ENCODE results near the gene BCL3.
"Not testable (repeated sequence)": the region's sequence is repeated elsewhere in the genome, so short reads cannot be mapped to it uniquely, and the experiment has no call there.

Gene BCL3

GRCh38 chr19:44748426-44749254 is at the start of gene BCL3:
BCL3 (plus strand) TSS chr19:44748708; CDS start chr19:44748791, 83 bp downstream.
- DNase-seq: no peak

GRCh38 chr19:44700547-44700946 is 48.0 kb upstream of the BCL3 start:
- no peak for DNase-seq

GRCh38 chr19:44701228-44701627 is 47.3 kb upstream of the BCL3 start:
- no peak for DNase-seq

- DNase-seq: no peak
These were observed 45.8 kb upstream of the BCL3 start for GRCh38 chr19:44702551-44703176.

GRCh38 chr19:44703336-44704078 is 45.0 kb upstream of the BCL3 start:
- no peak for DNase-seq

- no peak for DNase-seq
These were observed 43.5 kb upstream of the BCL3 start for GRCh38 chr19:44704982-44705381.

- DNase-seq: no peak
These were observed 43.0 kb upstream of the BCL3 start for GRCh38 chr19:44705502-44706010.

- no peak for DNase-seq
These were observed 41.8 kb upstream of the BCL3 start for GRCh38 chr19:44706506-44707236.

GRCh38 chr19:44707794-44708193 is 40.7 kb upstream of the BCL3 start:
- no peak for DNase-seq

- no peak for DNase-seq
These were observed 39.6 kb upstream of the BCL3 start for GRCh38 chr19:44708940-44709339.

- DNase-seq: not testable (repeated sequence)
These were observed 38.9 kb upstream of the BCL3 start for GRCh38 chr19:44709434-44710266.

- no peak for DNase-seq
These were observed 38.0 kb upstream of the BCL3 start for GRCh38 chr19:44710483-44710882.

GRCh38 chr19:44712864-44713515 is 35.5 kb upstream of the BCL3 start:
- DNase-seq: no peak

- no peak for DNase-seq
These were observed 33.8 kb upstream of the BCL3 start for GRCh38 chr19:44714597-44715169.

GRCh38 chr19:44717603-44718002 is 30.9 kb upstream of the BCL3 start:
- DNase-seq: no peak

GRCh38 chr19:44718441-44719261 is 29.9 kb upstream of the BCL3 start:
- peak; percentile 83 for DNase-seq

GRCh38 chr19:44719262-44719701 is 29.2 kb upstream of the BCL3 start:
- no peak for DNase-seq

- DNase-seq: not testable (repeated sequence)
These were observed 28.1 kb upstream of the BCL3 start for GRCh38 chr19:44720396-44720795.

GRCh38 chr19:44720945-44721344 is 27.6 kb upstream of the BCL3 start:
- DNase-seq: no peak

- DNase-seq: not testable (repeated sequence)
These were observed 27.1 kb upstream of the BCL3 start for GRCh38 chr19:44721369-44721768.

All from fibroblast of skin of right biceps (primary cell).